ENCODE results near the gene SIAH1.

GRCh38 chr16:48405907-48406306, 20.7 kb upstream of the SIAH1 start:
- no peak for TF ChIP-seq CTCF (conservative IDR thresholded peaks at IDR 0.05 in 1 of 2, IDR thresholded peaks at IDR 0.05 in 1 of 2; ENCODE audit: extremely low read depth in 1 of 2, insufficient read depth in 1 of 2, low read depth in 1 of 2, low read length in 2 of 2)
- TF ChIP-seq EZH2 (IDR thresholded peaks at IDR 0.05; ENCODE audit: borderline replicate concordance, low read length), result no peak

Measured in mammary epithelial cell (primary cell).